Measurements from ENCODE around the gene NRN1L. TPM values are rescaled to one million over a fixed set of nuclear protein-coding genes. Genes with fewer than 3 reads are reported as not detected.

The NRN1L gene
- total RNA-seq, 4 donors from 2014 or later, result 2.1 TPM; not detected in 3

DNA sequence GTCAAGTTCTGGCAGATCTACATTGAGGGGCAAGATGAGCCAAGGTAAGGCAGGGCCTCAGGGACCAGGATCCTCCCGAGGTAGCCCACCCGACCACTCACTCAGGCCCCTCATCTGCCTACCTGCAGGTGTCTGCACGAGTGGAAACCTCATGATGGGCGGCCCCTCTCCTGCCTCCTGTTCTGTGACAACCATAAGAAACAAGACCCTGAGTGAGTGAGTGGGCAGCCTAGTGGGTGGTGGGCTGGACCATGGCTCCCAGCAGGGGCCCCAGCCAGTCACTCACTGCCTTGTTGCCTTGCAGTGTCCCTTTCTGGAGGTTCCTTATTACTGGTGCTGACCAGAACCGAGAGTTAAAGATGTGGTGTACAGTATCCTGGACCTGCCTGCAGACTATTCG is 6.5 kb upstream of the NRN1L start:
- no peak overlapping the region for H3K27ac ChIP-seq
- H3K4me3 ChIP-seq, result no peak overlapping the region
- intact Hi-C loops (cut with DNase I; ENCODE audit: low total_unique reads), result no loop called here
- no peaks in the 10 kb centered on the region for H3K36me3 ChIP-seq
- no peaks in the 10 kb centered on the region for H3K27me3 ChIP-seq
- H3K9me3 ChIP-seq, result no peaks in the 10 kb centered on the region
- no peak for DNase-seq
- TF ChIP-seq, protein P1, sequence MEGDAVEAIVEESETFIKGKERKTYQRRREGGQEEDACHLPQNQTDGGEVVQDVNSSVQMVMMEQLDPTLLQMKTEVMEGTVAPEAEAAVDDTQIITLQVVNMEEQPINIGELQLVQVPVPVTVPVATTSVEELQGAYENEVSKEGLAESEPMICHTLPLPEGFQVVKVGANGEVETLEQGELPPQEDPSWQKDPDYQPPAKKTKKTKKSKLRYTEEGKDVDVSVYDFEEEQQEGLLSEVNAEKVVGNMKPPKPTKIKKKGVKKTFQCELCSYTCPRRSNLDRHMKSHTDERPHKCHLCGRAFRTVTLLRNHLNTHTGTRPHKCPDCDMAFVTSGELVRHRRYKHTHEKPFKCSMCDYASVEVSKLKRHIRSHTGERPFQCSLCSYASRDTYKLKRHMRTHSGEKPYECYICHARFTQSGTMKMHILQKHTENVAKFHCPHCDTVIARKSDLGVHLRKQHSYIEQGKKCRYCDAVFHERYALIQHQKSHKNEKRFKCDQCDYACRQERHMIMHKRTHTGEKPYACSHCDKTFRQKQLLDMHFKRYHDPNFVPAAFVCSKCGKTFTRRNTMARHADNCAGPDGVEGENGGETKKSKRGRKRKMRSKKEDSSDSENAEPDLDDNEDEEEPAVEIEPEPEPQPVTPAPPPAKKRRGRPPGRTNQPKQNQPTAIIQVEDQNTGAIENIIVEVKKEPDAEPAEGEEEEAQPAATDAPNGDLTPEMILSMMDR (IDR thresholded peaks at IDR 0.05), result no peak
- TF ChIP-seq POLR2A (IDR thresholded peaks at IDR 0.05), result no peak
- H3K4me1 ChIP-seq, result peaks cover 3 to 11% of the 10 kb centered on the region in 2 donors

DNA sequence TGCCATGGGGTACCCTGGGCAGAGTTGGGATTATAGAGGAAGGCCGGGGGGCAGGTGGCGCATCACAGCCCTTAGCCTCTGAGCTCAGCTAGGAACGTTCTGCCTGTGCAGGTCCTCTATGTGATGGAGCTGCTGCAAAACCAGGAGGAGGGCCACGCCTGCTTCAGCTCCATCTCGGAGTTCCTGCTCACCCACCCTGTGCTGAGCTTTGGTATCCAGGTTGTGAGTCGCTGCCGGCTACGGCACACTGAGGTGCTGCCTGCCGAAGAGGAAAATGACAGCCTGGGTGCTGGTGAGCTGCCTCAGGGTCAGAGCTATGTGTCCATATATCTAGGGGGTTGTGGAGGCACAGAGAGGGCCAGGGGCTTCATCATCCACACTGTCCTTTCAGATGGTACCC is 5.8 kb upstream of the NRN1L start:
- intact Hi-C loops (cut with DNase I; ENCODE audit: low total_unique reads), result no loop called here
- no peaks in the 10 kb centered on the region for H3K36me3 ChIP-seq

DNA sequence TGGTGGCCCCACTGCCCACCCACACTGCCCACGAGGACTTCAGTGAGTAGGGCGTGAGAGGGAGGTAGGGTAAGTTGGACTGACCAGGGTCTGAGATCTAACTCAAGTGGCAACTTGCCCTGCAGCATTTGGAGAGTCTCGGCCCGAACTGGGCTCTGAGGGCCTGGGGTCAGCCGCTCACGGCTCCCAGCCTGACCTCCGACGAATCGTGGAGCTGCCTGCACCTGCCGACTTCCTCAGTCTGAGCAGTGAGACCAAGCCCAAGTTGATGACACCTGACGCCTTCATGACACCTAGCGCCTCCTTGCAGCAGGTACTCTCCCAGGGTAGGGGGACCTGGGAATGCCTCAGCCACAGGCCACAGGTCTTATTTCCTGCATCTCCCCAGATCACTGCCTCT is 5.2 kb upstream of the NRN1L start:
- DNase-seq, result no peak
- TF ChIP-seq POLR2A (IDR thresholded peaks at IDR 0.05), result no peak
- TF ChIP-seq, protein P1 (IDR thresholded peaks at IDR 0.05), result no peak
- Histone ChIP-seq H3K27me3 (no peaks in the 10 kb centered on the region), H3K9me3 (no peaks in the 10 kb centered on the region), H3K4me3 (no peak overlapping the region), H3K36me3 (no peaks in the 10 kb centered on the region), H3K4me1 (peaks cover 3 to 6% of the 10 kb centered on the region in 2 donors), H3K27ac (no peak overlapping the region)
- intact Hi-C loops (cut with DNase I; ENCODE audit: low total_unique reads), result no loop called here

More for the DNA sequence above, 5.8 kb upstream of the NRN1L start:
- no peak for DNase-seq
- Histone ChIP-seq H3K4me3 (no peak overlapping the region), H3K9me3 (no peaks in the 10 kb centered on the region), H3K4me1 (peaks cover 3 to 8% of the 10 kb centered on the region in 2 donors), H3K27ac (no peak overlapping the region), H3K27me3 (no peaks in the 10 kb centered on the region)
- TF ChIP-seq, protein P1 (IDR thresholded peaks at IDR 0.05), result no peak
- TF ChIP-seq POLR2A (IDR thresholded peaks at IDR 0.05), result no peak

- intact Hi-C loops (cut with DNase I; ENCODE audit: low total_unique reads), result loop anchor here (5.0 kb wide), 1 partner anchor 47 kb away; no protein-coding TSS in a partner anchor
- Histone ChIP-seq H3K4me1 (peaks cover 3 to 5% of the 10 kb centered on the region in 2 donors), H3K36me3 (no peaks in the 10 kb centered on the region), H3K27me3 (no peaks in the 10 kb centered on the region), H3K9me3 (no peaks in the 10 kb centered on the region), H3K4me3 (no peak overlapping the region), H3K27ac (no peak overlapping the region)
- DNase-seq, result no peak
- no peak for TF ChIP-seq POLR2A (IDR thresholded peaks at IDR 0.05)
- TF ChIP-seq, protein P1 (IDR thresholded peaks at IDR 0.05), result no peak
Observed at GRCh38 chr16:67879936-67880335, 4.7 kb upstream of the NRN1L start.

- Histone ChIP-seq H3K4me1 (peaks cover 3 to 5% of the 10 kb centered on the region in 2 donors), H3K4me3 (no peak overlapping the region), H3K9me3 (no peaks in the 10 kb centered on the region), H3K36me3 (no peaks in the 10 kb centered on the region), H3K27ac (no peak overlapping the region), H3K27me3 (no peaks in the 10 kb centered on the region)
- no peak for DNase-seq
- TF ChIP-seq POLR2A (IDR thresholded peaks at IDR 0.05), result no peak
- TF ChIP-seq, protein P1 (IDR thresholded peaks at IDR 0.05), result no peak
- intact Hi-C loops (cut with DNase I; ENCODE audit: low total_unique reads), result loop anchor here (5.0 kb wide), 1 partner anchor 47 kb away; no protein-coding TSS in a partner anchor
Observed at GRCh38 chr16:67880584-67880983, 4.1 kb upstream of the NRN1L start.
